Measurements from ENCODE around the gene SCUBE1.

- TF ChIP-seq ZFP3 (CRISPR knock-in tag; IDR thresholded peaks at IDR 0.05): no peak
- TF ChIP-seq POU6F1 (CRISPR knock-in tag; IDR thresholded peaks at IDR 0.05; ENCODE audit: borderline replicate concordance, low read depth): no peak
- TF ChIP-seq PATZ1 (CRISPR knock-in tag; IDR thresholded peaks at IDR 0.05; ENCODE audit: borderline replicate concordance): no peak
- TF ChIP-seq BACH2 (CRISPR knock-in tag; IDR thresholded peaks at IDR 0.05; ENCODE audit: borderline replicate concordance): no peak
- TF ChIP-seq ZNF565 (CRISPR knock-in tag; conservative IDR thresholded peaks at IDR 0.05; ENCODE audit: low read depth): no peak
- TF ChIP-seq RARB (CRISPR knock-in tag; IDR thresholded peaks at IDR 0.05): no peak
Measured at GRCh38 chr22:43329061-43329460, 14.1 kb downstream of the SCUBE1 start.

Measured in SK-N-SH treated with all-trans-retinoic acid at 6 μM for 48 hours (cell line).